Upper lobe of left lung (tissue), 6 donors: Measurements from ENCODE around the gene PURB. TPM values are rescaled to one million over a fixed set of nuclear protein-coding genes. Genes with fewer than 3 reads are reported as not detected.
"Not testable (repeated sequence)": the region's sequence is repeated elsewhere in the genome, so short reads cannot be mapped to it uniquely, and the experiment has no call there.

Experiments used
- ATAC-seq, 2 donors: fragments of 200-7000 bp; cut with Tn5 transposase; one replicate each; pipeline ENCODE4 v1.9.1; 2022; ENCODE audit warnings: mild to moderate bottlenecking in 2 of 2, moderate library complexity in 2 of 2; ENCODE audit not compliant: low FRiP score in 2 of 2
- DNase-seq, 2 donors: peaks; one replicate each; pipeline ENCODE4 v3.0.0-alpha.2; 2019 to 2020
- H3K27ac ChIP-seq, 4 donors: fragments of 200-600 bp; sonication (generic); one replicate each; pipeline ENCODE4 v1.5.1; 2016 to 2019
- H3K27me3 ChIP-seq, 4 donors: fragments of 200-600 bp; sonication (generic); one replicate each; pipeline ENCODE4 v1.5.1; 2017 to 2019
- H3K36me3 ChIP-seq, 4 donors: fragments of 200-600 bp; sonication (generic); one replicate each; pipeline ENCODE4 v1.5.1; 2016 to 2019
- H3K4me1 ChIP-seq, 4 donors: fragments of 200-600 bp; sonication (generic); one replicate each; pipeline ENCODE4 v1.5.1; 2018 to 2019
- H3K4me3 ChIP-seq, 4 donors: fragments of 200-600 bp; sonication (generic); one replicate each; pipeline ENCODE4 v1.5.1; 2017 to 2019; ENCODE audit warnings: mild to moderate bottlenecking in 2 of 4, moderate library complexity in 1 of 4
- H3K9me3 ChIP-seq, 4 donors: fragments of 200-600 bp; sonication (generic); one replicate each; pipeline ENCODE4 v1.5.1; 2018 to 2019
- EP300 ChIP-seq, 4 donors: sonication (generic); formaldehyde crosslinking; IDR thresholded peaks; one replicate each; pipeline ENCODE4 v1.5.1; 2017; ENCODE audit warnings: antibody characterized with exemption in 4 of 4, control low read depth in 2 of 4
- POLR2A ChIP-seq, 4 donors: fragments of 450-650 bp; IDR thresholded peaks; one replicate each; pipeline ENCODE4 v1.5.1; 2016 to 2017; ENCODE audit warnings: antibody characterized with exemption in 4 of 4, mild to moderate bottlenecking in 2 of 4
- POLR2AphosphoS5 ChIP-seq, 2 donors: sonication (generic); formaldehyde crosslinking; IDR thresholded peaks; one replicate each; pipeline ENCODE4 v1.5.1; 2017; ENCODE audit warnings: antibody characterized with exemption in 2 of 2
- WGBS, 2 donors: methylation state at CpG; one replicate each; pipeline ENCODE4 v1.1.5; 2017 to 2018; 5-methylcytosine and 5-hydroxymethylcytosine counted together
- total RNA-seq, 6 donors: library from RNA; depleted of rRNA in 4 of 6; stranded (reverse); fragments of >200 nt in 4 of 6; gene quantifications; one replicate each; pipeline versions ENCODE4 v1.1.0 to v1.2.1, GENCODE V29; 2016 to 2021
- TF ChIP-seq, protein P1 (sequence below), 6 experiments: fragments of 450-650 bp in 4 of 6; fragments of 200-600 bp in 2 of 6; sonication (generic) in 2 of 6; IDR thresholded peaks; one replicate each; pipeline ENCODE4 v1.5.1; 2016 to 2019; ENCODE audit warnings: antibody characterized with exemption in 6 of 6
- donor health status: DM: no; HTN: no; CAD: no; lungs with moderate emphysema.
- donor health status: DM: no; HTN: yes; CAD: no; lungs with severe emphysema.

Gene PURB
- total RNA-seq, 6 donors from 2014 or later, result 15.0 to 38.2 (median 21.7) TPM

DNA sequence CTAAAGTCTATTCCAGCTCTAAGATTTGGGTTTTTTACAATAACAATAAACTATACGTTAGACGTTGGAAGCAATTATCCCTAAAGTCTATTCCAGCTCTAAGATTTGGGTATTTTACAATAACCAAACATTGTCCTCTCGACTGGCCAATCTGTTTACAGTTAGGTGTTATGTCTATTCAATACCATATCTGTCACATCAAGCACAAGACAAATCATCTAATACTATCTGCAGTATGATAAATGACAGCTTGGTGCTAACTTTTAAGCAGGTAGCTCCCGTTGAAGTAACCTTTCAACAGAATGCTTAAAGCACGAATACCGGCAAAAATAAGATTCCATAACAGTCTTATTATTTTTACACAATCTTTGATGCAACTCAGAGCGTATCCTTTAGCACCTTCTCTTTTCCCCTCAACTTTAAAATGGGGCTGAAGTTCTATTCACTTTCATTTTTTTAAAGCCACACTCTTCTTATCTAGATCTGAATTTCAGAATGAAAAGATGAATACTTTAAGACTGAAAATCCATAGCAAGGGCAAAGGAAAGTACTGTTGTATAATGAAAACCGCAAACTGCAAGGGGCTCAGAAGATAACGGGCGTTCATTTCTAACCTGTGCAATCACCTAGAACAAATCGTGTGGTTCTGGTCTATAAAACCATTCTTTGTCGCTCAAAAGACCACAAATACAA lies 38.4 kb downstream of the PURB start:
- Histone ChIP-seq H3K4me1 (peaks cover 19 to 47% (median 24%) of the 10 kb centered on the region in 4 donors), H3K36me3 (peaks cover 0 to 3% (median 0%) of the 10 kb centered on the region in 4 donors), H3K27ac (peak overlapping the region; percentile 96 to 98 (median 98)), H3K4me3 (peak overlapping the region; percentile 48 to 84 (median 74)), H3K9me3 (no peaks in the 10 kb centered on the region), H3K27me3 (no peaks in the 10 kb centered on the region)
- DNase-seq (no peak), ATAC-seq (no peak)
- WGBS, 2 donors, result 0 to 1% methylated on average over 12 of the region's 12 CpGs
- TF ChIP-seq, protein P1, sequence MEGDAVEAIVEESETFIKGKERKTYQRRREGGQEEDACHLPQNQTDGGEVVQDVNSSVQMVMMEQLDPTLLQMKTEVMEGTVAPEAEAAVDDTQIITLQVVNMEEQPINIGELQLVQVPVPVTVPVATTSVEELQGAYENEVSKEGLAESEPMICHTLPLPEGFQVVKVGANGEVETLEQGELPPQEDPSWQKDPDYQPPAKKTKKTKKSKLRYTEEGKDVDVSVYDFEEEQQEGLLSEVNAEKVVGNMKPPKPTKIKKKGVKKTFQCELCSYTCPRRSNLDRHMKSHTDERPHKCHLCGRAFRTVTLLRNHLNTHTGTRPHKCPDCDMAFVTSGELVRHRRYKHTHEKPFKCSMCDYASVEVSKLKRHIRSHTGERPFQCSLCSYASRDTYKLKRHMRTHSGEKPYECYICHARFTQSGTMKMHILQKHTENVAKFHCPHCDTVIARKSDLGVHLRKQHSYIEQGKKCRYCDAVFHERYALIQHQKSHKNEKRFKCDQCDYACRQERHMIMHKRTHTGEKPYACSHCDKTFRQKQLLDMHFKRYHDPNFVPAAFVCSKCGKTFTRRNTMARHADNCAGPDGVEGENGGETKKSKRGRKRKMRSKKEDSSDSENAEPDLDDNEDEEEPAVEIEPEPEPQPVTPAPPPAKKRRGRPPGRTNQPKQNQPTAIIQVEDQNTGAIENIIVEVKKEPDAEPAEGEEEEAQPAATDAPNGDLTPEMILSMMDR (IDR thresholded peaks at IDR 0.05), result no peak
- TF ChIP-seq POLR2A (IDR thresholded peaks at IDR 0.05) (no peak), EP300 (IDR thresholded peaks at IDR 0.05) (no peak), POLR2AphosphoS5 (IDR thresholded peaks at IDR 0.05) (no peak)

DNA sequence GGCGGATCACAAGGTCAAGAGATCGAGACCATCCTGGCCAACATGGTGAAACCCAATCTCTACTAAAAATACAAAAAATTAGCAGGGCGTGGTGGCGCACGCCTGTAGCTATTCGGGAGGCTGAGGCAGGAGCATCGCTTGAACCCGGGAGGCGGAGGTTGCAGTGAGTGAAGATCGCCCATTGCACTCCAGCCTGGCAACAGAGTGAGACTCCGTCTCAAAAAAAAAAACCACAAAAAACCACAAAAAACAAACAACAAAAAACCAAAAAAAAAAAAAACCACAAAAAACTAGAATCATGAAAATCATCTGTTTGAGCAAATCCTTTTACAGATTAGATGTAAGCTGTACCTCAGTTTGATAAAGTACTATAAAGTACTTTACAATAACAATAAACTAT lies 38.9 kb downstream of the PURB start:
- not testable (repeated sequence) for H3K36me3 ChIP-seq, H3K27me3 ChIP-seq, ATAC-seq, DNase-seq, H3K9me3 ChIP-seq
- Histone ChIP-seq H3K27ac (peak overlapping the region; percentile 96 to 98 (median 98)), H3K4me1 (peaks cover 19 to 52% (median 25%) of the 10 kb centered on the region in 4 donors), H3K4me3 (peak overlapping the region in 3 of 4 donors; percentile 72 to 84 (median 77))
- WGBS, 2 donors, result 41 to 47% methylated on average over 11 of the region's 11 CpGs

DNA sequence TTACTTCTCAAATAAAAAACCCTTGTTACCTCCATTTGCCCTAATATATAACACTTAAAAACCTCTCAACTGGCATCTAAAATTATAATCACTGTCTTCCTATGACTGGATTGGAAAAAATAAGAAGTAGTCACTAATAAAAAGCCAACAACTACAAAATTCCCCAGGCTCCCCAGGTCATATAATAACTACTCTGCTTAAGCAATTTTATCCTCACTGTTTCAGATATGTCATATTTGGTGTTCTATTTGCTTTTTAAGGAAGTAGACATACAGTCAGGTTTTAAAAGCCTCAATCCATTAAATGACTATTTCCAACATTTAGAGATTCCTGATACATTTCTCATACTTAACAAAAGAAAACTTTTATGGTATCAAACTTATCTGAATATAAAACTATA lies 39.9 kb downstream of the PURB start:
- Histone ChIP-seq H3K36me3 (peaks cover 3 to 13% (median 5%) of the 10 kb centered on the region in 4 donors), H3K4me1 (peaks cover 19 to 56% (median 25%) of the 10 kb centered on the region in 4 donors), H3K4me3 (no peak overlapping the region), H3K9me3 (no peaks in the 10 kb centered on the region), H3K27ac (peak overlapping the region in 1 of 4 donors; percentile 4), H3K27me3 (no peaks in the 10 kb centered on the region)
- DNase-seq, result no peak
- no peak for ATAC-seq
- no peak for TF ChIP-seq POLR2A (IDR thresholded peaks at IDR 0.05)
- no peak for TF ChIP-seq EP300 (IDR thresholded peaks at IDR 0.05)
- TF ChIP-seq, protein P1 (IDR thresholded peaks at IDR 0.05), result no peak
- TF ChIP-seq POLR2AphosphoS5 (IDR thresholded peaks at IDR 0.05), result no peak

DNA sequence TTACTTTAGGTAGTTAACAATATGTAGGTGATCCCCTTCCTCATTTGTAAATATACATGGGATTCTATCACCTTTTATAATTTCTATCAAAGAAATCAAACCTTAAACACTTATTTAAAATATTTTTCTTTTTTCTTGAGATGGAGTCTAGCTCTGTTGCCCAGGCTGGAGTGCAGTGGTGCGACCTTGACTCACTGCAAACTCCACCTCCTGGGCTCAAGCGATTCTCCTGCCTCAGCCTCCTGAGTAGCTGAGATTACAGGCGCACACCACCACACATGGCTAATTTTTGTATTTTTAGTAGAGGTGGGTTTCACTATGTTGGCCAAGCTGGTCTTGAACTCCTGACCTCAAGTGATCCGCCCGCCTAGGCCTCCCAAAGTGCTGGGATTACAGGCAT lies 41.9 kb downstream of the PURB start:
- not testable (repeated sequence) for DNase-seq, H3K27ac ChIP-seq, ATAC-seq, H3K9me3 ChIP-seq, H3K4me3 ChIP-seq, H3K27me3 ChIP-seq
- WGBS, 2 donors, result 97% methylated on average over 5 of the region's 5 CpGs
- H3K4me1 ChIP-seq, result peaks cover 17 to 50% (median 21%) of the 10 kb centered on the region in 4 donors
- peaks cover 7 to 31% (median 23%) of the 10 kb centered on the region in 4 donors for H3K36me3 ChIP-seq

DNA sequence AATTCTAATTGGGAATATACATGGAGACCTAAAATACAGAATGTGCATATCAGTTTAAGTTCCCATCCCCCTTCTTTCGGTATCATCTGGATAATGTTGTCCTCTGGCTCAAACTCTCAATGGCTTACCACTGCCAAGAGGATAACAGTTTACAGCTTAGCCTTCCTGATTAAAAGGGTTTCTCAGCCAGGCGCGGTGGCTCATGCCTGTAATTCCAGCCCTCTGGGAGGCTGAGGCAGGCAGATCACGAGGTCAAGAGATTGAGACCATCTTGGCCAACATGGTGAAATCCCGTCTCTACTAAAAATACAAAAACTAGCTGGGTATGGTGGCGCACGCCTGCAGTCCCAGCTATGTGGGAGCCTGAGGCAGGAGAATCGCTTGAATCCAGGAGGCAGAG lies 42.7 kb downstream of the PURB start:
- ATAC-seq, H3K4me3 ChIP-seq, DNase-seq, H3K27ac ChIP-seq, H3K9me3 ChIP-seq, H3K27me3 ChIP-seq: not testable (repeated sequence)
- Histone ChIP-seq H3K36me3 (peaks cover 7 to 34% (median 29%) of the 10 kb centered on the region in 4 donors), H3K4me1 (peaks cover 17 to 50% (median 21%) of the 10 kb centered on the region in 4 donors)
- 89 to 90% methylated on average over 7 to 8 of the region's 8 CpGs for WGBS, 2 donors

DNA sequence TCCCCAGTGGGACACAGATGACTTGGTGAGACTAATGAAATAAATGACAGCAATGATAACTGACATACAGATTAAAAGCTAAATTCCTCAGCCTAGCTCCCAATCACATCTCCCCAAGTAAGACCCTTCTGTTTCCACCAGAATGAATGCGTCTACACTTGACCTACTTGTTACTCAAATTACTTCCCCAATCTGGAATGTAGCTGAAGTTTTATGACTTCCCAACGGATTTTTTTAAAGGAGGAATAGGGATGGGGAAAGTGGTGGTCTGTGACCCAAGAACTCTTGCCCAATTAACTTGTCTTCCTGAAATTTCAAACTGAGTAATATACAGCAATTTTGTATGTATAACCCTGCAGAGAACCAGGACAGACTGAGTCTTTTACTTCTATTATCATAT lies 46.6 kb downstream of the PURB start:
- no peak for ATAC-seq
- Histone ChIP-seq H3K27ac (no peak overlapping the region), H3K27me3 (no peaks in the 10 kb centered on the region), H3K4me3 (no peak overlapping the region), H3K9me3 (no peaks in the 10 kb centered on the region), H3K4me1 (peaks cover 0 to 24% (median 8%) of the 10 kb centered on the region in 4 donors), H3K36me3 (peaks cover 16 to 70% (median 51%) of the 10 kb centered on the region in 4 donors)
- DNase-seq, result no peak
- TF ChIP-seq EP300 (IDR thresholded peaks at IDR 0.05), result no peak
- TF ChIP-seq POLR2A (IDR thresholded peaks at IDR 0.05), result no peak
- TF ChIP-seq, protein P1 (IDR thresholded peaks at IDR 0.05), result no peak
- TF ChIP-seq POLR2AphosphoS5 (IDR thresholded peaks at IDR 0.05), result no peak
- WGBS, 2 donors, result 51 to 69% methylated on average over 2 of the region's 2 CpGs
